Esophagus muscularis mucosa (tissue), 4 donors: Measurements from ENCODE around the gene IGSF23. TPM values are rescaled to one million over a fixed set of nuclear protein-coding genes. Genes with fewer than 3 reads are reported as not detected.

Experiments used
- DNase-seq: peaks from one replicate; pipeline ENCODE4 v3.0.0-alpha.2; 2017; ENCODE audit errors: extremely low spot score
- H3K27ac ChIP-seq, 4 donors: fragments of 200-600 bp; sonication (generic); replicated peaks in 1 of 4; 1 replicate in 3 of 4; 2 replicates in 1 of 4; pipeline ENCODE4 v1.5.1; 2016 to 2019; ENCODE audit warnings: mild to moderate bottlenecking in 1 of 4
- H3K27me3 ChIP-seq, 4 donors: fragments of 200-600 bp; sonication (generic); one replicate each; pipeline versions ENCODE4 v1.5.1 to v1.6.0; 2016 to 2019
- H3K36me3 ChIP-seq, 4 donors: fragments of 200-600 bp; sonication (generic); one replicate each; pipeline ENCODE4 v1.5.1; 2016 to 2019
- H3K4me1 ChIP-seq, 4 donors: fragments of 200-600 bp; sonication (generic); one replicate each; pipeline ENCODE4 v1.5.1; 2016 to 2019
- H3K4me3 ChIP-seq, 4 donors: fragments of 200-600 bp; sonication (generic); 1 replicate in 2 of 4; 2 replicates in 2 of 4; pipeline ENCODE4 v1.5.1; 2016 to 2019; ENCODE audit warnings: mild to moderate bottlenecking in 4 of 4, moderate library complexity in 1 of 4
- H3K9me3 ChIP-seq, 4 donors: fragments of 200-600 bp; sonication (generic); 1 replicate in 3 of 4; 2 replicates in 1 of 4; pipeline ENCODE4 v1.5.1; 2016 to 2019
- CTCF ChIP-seq, 3 experiments: fragments of 200-600 bp in 2 of 3; fragments of 450-650 bp in 1 of 3; sonication (generic) in 2 of 3; IDR thresholded peaks; one replicate each; pipeline ENCODE4 v1.5.1; 2017 to 2019; ENCODE audit warnings: antibody characterized with exemption in 3 of 3, mild to moderate bottlenecking in 2 of 3, moderate library complexity in 1 of 3
- EP300 ChIP-seq: sonication (generic); formaldehyde crosslinking; IDR thresholded peaks from one replicate; pipeline ENCODE4 v1.6.1; 2017; ENCODE audit warnings: antibody characterized with exemption
- POLR2A ChIP-seq: fragments of 450-650 bp; IDR thresholded peaks from one replicate; pipeline ENCODE4 v1.6.1; 2017; ENCODE audit warnings: antibody characterized with exemption, moderate library complexity, mild to moderate bottlenecking, low read depth
- POLR2AphosphoS5 ChIP-seq, 2 donors: sonication (generic); formaldehyde crosslinking; IDR thresholded peaks; one replicate each; pipeline ENCODE4 v1.6.1; 2017; ENCODE audit warnings: antibody characterized with exemption in 2 of 2
- WGBS: methylation state at CpG from one replicate; pipeline ENCODE4 v1.1.5; 2018; 5-methylcytosine and 5-hydroxymethylcytosine counted together
- intact Hi-C: fragments of 100-400 bp; cut with DNase I; formaldehyde crosslinking; loops from one replicate; pipeline ENCODE4 v1.15.1; 2023
- total RNA-seq, 4 donors: library from RNA; depleted of rRNA; stranded (reverse); fragments of >200 nt; gene quantifications; one replicate each; pipeline versions ENCODE4 v1.1.0 to v1.2.1, GENCODE V29; 2016

Gene IGSF23
- total RNA-seq, 4 donors from 2014 or later, result not detected

- Histone ChIP-seq H3K4me3 (no peak overlapping the region), H3K27me3 (no peaks in the 10 kb centered on the region), H3K9me3 (no peaks in the 10 kb centered on the region), H3K4me1 (no peaks in the 10 kb centered on the region), H3K27ac (no peak overlapping the region), H3K36me3 (peaks cover 28 to 60% (median 59%) of the 10 kb centered on the region in 4 donors)
- TF ChIP-seq CTCF (IDR thresholded peaks at IDR 0.05), result no peak
- TF ChIP-seq POLR2A, result no peak
- TF ChIP-seq EP300, result no peak
- no peak for TF ChIP-seq POLR2AphosphoS5 (IDR thresholded peaks at IDR 0.05)
- no peak for DNase-seq
- intact Hi-C loops, result no loop called here
- 69% methylated on average over 7 of the region's 7 CpGs for WGBS
Measured at GRCh38 chr19:44662691-44663385, 49.5 kb downstream of the IGSF23 start.

GRCh38 chr19:44663996-44664395 is 50.6 kb downstream of the IGSF23 start:
- H3K27ac ChIP-seq, result no peak overlapping the region
- TF ChIP-seq EP300, result no peak
- no peak for TF ChIP-seq CTCF (IDR thresholded peaks at IDR 0.05)
- TF ChIP-seq POLR2AphosphoS5 (IDR thresholded peaks at IDR 0.05), result no peak
- no peak for TF ChIP-seq POLR2A
- H3K9me3 ChIP-seq, result no peaks in the 10 kb centered on the region
- H3K27me3 ChIP-seq, result no peaks in the 10 kb centered on the region
- H3K36me3 ChIP-seq, result peaks cover 16 to 49% (median 48%) of the 10 kb centered on the region in 4 donors
- H3K4me3 ChIP-seq, result no peak overlapping the region
- intact Hi-C loops, result no loop called here
- DNase-seq, result no peak
- H3K4me1 ChIP-seq, result no peaks in the 10 kb centered on the region
- WGBS, result 97% methylated on average over 5 of the region's 5 CpGs

- DNase-seq, result no peak
- H3K27ac ChIP-seq, result no peak overlapping the region
- intact Hi-C loops, result no loop called here
- H3K4me1 ChIP-seq, result no peaks in the 10 kb centered on the region
- H3K4me3 ChIP-seq, result no peak overlapping the region
- 94% methylated on average over 10 of the region's 10 CpGs for WGBS
- no peak for TF ChIP-seq EP300
- no peak for TF ChIP-seq CTCF (IDR thresholded peaks at IDR 0.05)
- TF ChIP-seq POLR2A, result no peak
- no peak for TF ChIP-seq POLR2AphosphoS5 (IDR thresholded peaks at IDR 0.05)
- no peaks in the 10 kb centered on the region for H3K27me3 ChIP-seq
- H3K9me3 ChIP-seq, result no peaks in the 10 kb centered on the region
- peaks cover 7 to 39% (median 38%) of the 10 kb centered on the region in 4 donors for H3K36me3 ChIP-seq
Measured at GRCh38 chr19:44664976-44665375, 51.6 kb downstream of the IGSF23 start.

GRCh38 chr19:44666852-44667556 is 53.6 kb downstream of the IGSF23 start:
- no peaks in the 10 kb centered on the region for H3K4me1 ChIP-seq
- no peak overlapping the region for H3K4me3 ChIP-seq
- H3K9me3 ChIP-seq, result no peaks in the 10 kb centered on the region
- no peak overlapping the region for H3K27ac ChIP-seq
- 76% methylated on average over 7 of the region's 7 CpGs for WGBS
- no peaks in the 10 kb centered on the region for H3K27me3 ChIP-seq
- DNase-seq, result no peak
- H3K36me3 ChIP-seq, result peaks cover 3 to 19% (median 18%) of the 10 kb centered on the region in 4 donors
- TF ChIP-seq POLR2AphosphoS5 (IDR thresholded peaks at IDR 0.05) (no peak), EP300 (no peak), CTCF (IDR thresholded peaks at IDR 0.05) (no peak), POLR2A (no peak)
- intact Hi-C loops, result no loop called here
